Glomerular visceral epithelial cell (primary cell): ENCODE measurements around the gene GABRD.

ENCODE experiments used
- DNase-seq: peaks from one replicate; pipeline ENCODE4 v3.0.0-alpha.2; 2016; ENCODE audit errors: extremely low spot score

GABRD gene

DNA sequence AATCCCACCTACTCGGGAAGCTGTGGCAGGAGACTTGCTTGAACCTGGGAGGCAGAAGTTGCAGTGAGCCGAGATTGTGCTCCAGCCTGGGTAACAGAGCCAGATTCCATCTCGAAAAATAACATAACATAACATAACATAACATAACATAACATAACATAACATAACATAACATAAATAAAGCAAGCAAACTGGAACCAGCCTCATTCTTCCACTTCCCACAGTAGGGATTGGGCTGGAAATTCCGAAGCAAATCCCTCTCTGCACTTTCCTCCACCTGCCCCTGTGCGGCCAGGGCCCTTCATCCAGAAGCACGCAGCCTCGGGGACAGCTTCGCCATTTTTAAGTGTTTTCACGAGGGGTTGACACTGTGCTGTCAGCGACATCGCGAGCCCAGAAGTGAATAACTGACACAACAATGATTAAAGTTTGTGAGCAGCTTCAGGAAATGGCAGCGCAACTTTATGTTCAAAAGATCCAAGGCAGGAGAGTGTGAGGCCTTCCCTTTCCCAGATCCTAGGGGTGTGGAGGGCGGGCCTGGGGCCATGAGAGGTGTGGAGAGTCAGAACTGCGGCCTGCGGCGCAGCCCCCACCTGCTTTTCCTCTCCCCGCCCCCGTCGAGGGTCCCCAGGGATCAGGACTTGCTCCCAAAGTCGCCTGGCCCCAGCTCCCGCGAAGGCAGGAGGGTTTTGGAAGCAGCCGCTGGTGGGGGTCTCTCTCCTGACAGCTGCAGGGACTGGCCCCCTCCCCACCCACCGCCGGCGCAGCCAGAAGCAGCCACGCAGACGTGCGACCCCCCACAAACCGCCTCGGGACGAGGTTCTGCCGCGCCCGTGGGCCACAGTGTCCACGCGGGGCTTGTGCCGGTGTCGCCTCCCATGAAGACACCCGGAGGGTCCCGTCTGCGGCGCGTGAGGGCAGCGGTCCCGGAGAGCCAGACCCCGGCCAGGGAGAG, 651 bp upstream of the GABRD start:
- DNase-seq: no peak

DNA sequence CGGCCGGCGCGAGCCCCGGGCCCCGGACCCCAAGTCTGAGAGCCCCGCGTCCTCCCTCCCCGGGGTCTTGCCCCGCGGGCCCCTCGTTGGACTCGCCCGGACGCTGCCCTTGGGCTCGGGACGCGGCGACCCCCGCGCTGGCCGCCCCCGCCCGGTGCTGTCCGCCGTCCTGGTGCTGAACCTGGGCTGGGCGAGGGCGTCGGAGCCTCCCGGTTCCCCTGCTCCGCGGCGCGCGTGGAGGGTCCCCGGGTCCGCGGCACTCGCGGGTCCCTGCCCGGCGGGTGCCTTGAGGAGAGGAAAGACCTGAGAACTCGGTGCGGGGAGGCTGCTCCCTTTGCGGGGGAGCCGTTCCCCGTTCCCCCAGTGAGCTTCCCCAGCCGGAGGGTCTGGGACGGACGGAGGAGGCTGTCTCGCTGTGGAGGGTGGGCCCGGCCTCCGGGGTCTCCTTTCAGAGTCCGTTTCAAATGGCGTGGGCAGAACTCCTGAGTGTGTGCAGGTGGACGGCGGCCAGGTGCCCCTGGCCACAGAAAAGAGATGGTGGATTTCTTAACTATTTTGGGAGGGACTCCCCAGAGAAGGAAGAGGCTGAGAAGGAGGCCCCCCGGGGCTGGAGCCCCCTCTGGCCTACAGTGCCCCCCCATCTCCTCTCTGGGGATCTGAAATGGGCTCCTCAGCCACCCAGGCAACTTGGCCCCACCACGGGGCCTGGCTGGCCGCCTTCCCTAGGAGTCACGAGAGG, 595 bp downstream of the GABRD start:
- DNase-seq: no peak

DNA sequence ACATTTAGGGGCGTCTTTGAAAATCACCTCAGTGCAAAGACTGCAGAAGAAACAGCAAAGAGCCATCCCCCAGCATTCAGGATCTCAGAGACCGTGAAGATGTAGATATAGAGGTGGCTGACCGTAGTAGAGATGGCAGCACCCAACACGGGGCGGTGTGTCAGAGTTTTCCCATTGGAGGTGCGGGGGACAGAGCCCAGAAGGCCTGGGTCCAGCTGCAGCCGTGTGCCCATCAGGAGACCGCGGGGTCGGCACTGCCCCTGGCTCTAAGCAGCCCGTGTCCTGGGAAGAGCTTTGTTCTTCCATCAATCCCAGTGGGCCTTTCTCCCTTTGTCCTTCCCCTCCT, 1.1 kb downstream of the GABRD start:
- no peak for DNase-seq

DNA sequence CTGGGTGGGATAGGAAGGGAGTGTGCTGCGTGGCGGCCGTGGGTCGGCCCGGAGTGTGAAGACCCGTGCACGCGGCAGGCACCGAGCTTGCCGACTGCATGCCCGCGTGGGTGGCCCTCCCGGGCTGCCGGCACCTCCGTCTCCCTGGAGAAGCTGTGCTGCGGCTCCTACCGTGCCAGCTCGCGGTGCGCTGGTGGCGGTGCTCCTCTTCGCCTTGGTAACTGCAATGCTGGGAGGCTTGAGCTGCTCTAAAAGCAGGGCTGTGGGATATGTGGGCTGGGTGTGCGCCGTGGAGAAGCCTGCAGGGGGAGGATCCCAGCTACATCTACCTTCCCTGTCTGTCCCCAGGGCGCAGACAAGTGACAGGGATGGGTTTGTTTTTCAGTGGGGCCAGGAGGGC, 2.4 kb downstream of the GABRD start:
- no peak for DNase-seq

DNA sequence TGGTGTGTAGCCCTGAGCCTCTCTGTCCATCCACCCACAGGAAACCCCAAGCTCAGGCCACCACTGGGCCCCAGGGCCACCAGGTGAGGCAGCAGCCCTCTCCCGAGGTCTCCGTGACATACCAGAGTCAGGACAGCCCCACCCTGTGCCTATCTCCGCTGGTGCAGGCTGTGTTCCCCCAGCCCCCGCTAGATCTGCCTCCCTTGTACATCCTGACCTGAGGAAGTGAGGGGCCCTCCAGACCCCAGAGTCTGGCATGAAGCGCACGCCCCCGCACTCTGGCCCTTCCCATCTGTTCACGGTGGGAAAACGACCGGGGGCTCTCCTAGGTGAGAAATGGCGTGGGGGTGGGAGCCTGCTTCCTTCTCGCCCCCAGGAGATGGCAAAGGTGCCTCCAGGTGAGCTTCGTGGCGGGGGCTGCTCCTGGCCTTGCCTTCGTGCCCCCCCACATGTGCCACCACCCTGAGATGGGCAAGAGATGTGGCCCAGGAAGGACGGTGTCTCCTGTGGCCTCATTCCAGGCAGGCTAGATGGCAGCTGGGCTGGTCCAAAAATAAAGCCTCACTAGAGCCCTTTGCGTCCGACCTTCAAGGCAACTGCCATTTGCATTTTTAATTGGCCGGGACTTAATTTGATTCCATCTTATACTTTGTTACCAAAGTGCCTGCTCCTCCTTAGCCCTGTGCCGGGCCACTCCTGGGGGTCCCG, 3.1 kb downstream of the GABRD start:
- DNase-seq: no peak

DNA sequence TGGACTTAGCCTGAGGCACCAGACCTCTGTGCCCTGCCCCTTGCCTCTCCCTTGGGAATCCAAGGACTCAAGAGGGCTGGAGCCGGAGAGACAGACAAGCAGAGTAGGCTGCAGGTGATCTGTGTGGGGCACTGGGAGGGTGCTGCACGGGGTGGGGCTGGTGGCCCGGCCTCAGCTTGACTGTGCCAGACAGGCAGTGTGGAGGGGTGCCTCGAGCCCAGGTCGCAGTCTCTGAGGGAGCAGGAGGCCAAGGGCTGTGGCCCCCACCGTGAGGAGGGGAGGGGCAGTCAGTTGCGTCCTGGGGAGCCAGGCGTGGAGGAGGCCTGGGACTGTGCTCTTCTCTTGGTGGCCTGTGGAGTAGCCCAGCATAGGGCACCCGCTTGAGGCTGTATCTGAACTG, 4.0 kb downstream of the GABRD start:
- DNase-seq: no peak

DNA sequence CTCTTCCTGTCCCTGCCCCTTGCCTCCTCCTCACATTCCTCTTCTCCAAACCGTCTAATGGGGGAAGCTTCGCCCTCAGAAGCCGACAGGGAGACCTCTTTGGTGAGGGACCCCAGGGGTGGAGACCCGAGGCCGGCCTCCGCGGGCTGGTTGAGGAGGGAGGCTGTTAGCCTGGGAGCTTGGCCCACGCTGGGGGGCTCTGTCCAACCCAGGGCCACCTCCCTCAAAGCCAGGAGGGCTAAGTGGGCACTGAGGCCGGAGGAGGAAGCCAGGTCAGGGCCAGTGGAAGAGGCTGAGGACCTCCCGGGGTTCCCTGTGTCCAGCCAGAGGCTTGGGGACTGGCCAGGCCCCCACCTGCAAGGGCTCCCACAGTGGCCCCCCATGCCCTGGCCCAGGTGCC, 5.3 kb downstream of the GABRD start:
- no peak for DNase-seq

DNA sequence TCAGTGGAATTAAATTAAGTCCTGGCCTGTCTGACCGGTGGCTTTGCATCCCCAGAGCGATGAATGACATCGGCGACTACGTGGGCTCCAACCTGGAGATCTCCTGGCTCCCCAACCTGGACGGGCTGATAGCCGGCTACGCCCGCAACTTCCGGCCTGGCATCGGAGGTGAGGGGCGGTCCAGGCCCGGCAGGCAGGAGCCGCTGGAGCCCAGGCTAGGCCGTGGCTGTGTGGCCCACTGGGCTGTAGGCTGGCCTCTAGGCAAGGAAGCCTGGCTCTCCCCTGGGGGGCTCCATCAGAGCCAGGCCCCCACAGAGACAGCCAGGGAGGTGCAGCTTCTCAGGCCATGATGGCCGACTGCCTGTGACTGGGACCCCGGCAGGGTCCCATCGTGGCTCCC, 5.7 kb downstream of the GABRD start:
- DNase-seq: no peak

DNA sequence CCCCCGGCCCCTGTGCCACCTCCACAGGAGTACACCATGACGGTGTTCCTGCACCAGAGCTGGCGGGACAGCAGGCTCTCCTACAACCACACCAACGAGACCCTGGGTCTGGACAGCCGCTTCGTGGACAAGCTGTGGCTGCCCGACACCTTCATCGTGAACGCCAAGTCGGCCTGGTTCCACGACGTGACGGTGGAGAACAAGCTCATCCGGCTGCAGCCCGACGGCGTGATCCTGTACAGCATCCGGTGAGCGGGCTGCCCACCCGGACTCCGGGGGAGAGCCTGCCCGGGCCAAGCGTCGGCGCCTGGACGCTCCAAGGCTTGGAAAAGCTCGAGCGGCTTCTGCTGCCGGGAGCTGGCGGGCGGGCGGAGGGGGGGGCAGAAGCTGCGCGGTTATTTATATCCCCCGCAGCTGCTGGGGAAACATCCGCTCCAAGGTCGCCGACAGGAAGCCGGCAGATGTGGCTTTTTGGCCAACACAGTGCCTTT, 6.4 kb downstream of the GABRD start:
- no peak for DNase-seq

DNA sequence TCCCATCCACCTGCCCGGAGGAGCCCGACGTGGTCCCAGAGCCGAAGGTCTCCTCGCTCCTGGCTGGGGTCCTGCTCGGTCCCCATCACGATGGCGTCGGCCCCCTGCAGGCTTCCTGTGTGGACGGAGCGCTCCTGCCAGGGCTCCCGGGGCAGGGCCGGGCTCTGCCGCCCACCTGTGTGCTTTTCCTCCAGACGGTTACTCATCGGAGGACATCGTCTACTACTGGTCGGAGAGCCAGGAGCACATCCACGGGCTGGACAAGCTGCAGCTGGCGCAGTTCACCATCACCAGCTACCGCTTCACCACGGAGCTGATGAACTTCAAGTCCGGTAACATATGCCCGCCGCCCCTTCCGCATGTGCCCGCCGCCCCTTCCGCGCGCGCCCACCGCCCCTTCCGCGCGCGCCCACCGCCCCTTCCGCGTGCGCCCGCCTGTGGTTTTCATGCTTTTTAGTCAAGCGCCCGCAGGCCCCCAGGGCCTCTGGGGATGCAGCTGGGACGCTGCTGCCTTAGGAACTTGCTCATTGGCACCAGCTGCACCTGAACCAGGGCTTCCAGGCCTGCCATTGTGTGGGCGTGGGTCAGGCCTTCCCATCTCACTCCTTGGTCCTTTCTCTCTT, 8.9 kb downstream of the GABRD start:
- DNase-seq: no peak

DNA sequence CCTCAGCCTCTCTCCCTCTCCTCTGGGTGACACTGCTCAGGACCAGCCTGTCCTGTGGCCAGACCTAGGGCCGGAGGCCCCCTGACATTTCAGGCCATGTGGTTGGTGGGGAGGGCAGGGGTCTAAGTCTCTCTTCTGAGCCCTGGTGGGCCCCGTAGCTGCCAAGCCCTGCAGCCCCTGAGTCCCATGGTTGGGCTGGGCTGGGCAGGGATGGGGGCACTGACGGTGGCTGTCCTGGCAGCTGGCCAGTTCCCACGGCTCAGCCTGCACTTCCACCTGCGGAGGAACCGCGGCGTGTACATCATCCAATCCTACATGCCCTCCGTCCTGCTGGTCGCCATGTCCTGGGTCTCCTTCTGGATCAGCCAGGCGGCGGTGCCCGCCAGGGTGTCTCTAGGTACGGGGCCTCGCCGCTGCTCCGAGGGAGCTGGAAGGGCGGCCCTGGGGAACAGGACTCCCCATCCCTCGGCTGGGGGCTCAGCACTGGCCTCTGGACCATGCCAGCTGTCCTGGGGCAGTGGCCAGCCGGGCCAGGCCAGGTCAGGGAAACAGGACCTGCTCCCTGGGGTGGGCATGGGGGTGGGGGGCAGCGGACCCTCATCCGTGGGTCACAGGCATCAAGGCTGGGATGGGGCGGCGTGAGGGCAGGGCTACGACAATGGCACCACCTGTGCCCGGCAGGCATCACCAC, 9.9 kb downstream of the GABRD start:
- DNase-seq: no peak

DNA sequence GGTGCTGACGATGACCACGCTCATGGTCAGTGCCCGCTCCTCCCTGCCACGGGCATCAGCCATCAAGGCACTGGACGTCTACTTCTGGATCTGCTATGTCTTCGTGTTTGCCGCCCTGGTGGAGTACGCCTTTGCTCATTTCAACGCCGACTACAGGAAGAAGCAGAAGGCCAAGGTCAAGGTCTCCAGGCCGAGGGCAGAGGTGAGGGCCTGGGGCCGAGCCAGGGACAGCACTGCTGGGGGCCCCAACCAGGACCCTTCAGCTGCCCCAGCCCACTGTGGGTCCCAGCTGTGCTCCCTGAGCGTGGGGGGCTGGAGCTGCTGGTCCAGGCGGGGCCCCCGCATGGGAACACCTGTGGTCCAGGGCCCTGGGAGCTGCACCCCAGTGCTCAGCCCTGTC, 10.4 kb downstream of the GABRD start:
- no peak for DNase-seq

DNA sequence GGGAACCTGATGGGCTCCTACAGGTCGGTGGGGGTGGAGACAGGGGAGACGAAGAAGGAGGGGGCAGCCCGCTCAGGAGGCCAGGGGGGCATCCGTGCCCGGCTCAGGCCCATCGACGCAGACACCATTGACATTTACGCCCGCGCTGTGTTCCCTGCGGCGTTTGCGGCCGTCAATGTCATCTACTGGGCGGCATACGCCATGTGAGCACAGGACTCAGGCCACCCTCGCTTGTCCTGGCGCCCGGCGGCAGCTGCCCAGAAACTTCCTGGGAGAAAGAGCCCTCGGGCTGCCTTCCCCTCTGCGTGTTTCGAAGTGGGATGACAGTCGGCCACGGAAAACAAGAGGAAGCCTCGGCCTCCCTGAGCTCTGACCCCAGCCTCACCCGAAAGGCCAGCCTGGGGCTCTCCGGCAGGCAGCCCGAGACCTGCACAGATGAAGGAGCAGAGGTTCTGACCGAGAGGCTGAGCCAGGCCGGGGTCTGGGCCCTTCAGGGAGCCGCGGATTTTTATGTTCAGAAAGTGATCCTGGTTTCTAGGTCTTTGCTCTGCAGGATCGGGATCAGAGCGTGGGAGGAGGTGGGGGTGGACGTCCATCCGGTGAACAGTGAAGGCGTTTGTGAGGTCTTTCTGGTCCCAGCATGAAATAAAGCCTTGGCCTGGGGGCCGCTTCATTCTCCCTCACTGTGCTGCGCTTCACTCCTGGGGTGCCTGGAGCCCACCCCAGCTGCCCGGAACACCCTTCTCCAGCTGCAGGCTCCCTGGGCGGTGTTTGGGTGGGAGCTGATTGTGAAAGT, 11.1 kb downstream of the GABRD start:
- no peak for DNase-seq

DNA sequence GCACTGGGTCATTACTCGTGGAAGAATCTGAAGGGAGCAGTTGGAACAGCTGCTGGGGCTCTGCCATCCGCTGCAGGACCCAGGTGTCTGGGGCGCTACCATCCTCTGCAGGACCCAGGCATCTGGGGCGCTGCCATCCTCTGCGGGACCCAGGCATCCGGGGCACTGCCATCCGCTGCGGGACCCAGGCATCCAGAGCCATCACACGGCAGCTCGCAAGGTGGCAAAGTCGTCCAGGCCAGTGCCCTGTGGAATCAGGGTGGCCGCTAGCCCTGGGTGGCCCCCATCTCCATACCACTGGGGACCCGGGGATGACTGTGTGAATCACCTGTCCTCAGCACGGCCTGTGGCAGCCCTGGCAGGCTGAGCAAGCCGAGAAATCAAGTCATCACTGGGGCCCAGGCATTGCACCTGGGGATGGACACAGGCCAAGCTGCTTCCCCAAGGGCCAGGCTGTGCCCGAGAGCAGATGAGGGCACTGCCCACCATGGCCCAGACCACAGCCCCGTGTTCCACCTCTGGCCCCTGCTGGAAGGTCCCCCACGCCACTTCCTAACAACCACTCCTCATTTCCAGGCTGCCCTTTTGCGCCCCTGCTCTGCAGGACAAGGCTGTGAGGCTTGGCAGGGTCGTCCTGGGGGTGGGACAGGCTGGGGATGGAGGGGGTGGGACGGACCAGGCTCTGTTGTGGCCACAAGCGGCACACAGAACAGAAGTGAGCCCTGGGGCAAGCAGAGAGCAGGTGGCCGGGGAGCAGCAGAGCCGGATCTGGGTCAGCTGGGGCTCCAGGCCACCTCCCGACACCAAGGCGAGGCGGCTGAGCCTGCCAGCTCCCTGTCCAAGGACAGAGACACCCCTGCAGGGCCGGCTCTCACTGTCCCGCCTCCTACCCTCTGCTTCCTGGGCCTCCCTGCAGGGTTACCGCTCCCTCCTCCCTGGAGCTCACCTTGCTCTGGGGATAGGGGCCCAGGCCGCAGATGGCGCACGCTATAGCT, 12.7 kb downstream of the GABRD start:
- no peak for DNase-seq

DNA sequence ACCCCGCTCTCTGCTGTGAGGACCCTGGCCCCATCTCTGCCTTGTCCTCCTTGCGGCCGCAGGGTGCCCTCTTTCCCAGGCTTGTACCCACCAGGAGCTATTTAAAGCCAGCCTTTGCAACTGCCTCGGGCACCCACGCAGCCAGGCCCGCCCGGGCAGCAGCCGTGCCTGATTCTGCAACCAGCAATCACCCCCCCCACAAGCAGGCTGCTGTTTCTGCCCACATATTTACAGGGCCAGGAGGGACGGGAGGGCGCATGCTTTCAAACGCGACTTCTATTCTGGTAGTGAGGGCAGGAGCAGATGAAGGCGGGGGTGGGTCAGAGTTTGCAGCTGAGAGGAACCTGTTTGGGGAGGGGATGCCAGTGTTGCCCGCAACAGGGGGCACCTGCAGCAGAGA, 13.6 kb downstream of the GABRD start:
- no peak for DNase-seq

DNA sequence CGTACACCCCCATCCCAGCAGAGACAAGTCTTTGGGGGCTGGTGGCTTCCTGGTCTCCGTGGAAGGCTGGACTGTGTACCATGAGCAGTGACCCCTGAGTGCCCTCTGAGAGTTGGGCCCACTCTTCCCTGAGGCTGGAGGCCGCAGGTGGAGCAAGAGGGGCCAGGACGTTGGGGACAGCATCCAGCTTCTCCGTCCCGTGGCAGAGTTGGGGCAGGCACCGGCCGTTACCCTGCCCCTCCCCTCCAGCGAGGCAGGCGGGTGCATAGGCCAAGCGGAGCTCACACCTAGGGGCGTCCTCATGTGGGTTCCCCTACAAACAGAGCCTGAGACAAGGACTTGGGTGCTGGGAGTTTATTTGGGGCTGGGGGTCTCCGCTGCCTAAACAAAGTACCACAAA, 14.0 kb downstream of the GABRD start:
- no peak for DNase-seq

DNA sequence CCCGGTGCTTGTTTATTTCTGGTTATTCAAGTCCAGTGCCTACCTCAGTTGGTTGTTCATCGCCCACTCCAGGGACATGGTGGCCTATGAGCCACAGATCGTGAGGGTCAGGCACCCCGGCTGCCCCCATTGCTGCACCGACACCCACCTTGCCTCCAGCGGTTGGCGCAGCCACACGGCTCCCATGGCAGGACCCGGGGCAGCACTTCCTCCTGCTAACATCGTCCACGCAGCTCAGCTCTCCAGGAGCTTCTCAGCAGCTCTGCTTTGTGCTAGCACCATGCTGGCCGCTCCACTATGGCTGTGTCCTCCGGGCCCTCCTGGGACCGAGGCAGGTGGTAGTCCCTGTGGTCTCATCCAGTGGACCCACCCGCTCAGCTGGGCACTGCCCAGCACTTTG, 17.1 kb downstream of the GABRD start:
- no peak for DNase-seq

DNA sequence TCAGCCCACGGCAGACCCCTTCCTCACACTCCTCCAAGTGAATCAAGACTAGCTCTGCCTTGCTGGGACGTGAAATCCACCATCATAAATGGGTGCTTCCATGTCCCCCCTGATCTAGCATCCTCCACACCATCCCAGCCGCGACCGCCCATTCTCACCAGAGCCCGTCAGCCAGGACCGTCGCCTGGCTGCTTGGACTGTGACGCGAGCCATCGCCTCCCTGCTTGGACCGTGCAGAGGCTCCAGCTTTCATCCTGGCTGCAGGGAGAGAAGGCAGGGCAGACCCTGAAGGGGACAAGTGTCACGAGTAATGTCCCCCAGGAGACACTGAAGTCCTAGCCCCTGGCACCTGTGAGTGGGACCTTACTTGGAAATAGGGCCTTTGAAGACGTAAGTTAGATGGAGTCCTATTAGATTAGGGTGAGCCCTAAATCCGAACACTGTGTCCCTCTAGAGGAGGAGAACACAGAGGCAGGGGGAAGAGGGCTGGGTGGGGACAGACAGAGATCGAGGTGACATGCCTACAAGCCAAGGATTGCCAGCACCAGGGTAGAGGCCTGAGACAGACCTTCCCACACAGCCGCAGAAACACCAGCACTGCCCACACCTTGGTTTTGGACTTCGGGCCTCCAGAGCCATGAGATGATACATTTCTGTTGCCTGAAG, 18.3 kb downstream of the GABRD start:
- DNase-seq: no peak

DNA sequence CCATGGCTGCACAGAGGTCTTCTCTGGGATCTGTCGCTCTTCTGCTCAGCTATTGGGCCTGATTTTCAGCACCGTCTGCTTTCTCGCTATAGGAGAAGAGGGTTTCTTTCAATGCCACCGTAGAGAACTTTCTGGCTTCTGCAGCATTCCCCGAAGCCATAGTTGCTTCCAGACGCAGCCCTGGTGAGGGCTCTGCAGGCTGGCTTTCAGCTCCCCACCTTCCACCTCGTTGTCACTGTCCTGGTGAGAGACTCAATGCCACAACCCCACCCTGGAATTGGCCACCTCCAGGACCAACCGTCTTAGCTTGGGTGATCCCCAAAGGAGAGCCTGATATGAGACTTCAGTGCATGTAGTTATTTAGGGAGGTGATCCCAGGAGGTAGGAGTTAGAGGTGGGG, 19.1 kb downstream of the GABRD start:
- DNase-seq: no peak
